NK-92 (cell line): ENCODE measurements around the gene NOC2L.
"Not testable (repeated sequence)": the region's sequence is repeated elsewhere in the genome, so short reads cannot be mapped to it uniquely, and the experiment has no call there.

ENCODE experiments used
- DNase-seq: peaks from one replicate; lab custom pipeline; 2025; ENCODE audit not compliant: unreplicated experiment; lab: John Stamatoyannopoulos, UW

NOC2L gene

GRCh38 chr1:994546-994945, 35.5 kb upstream of the NOC2L start:
- DNase-seq: not testable (repeated sequence)

- no peak for DNase-seq
Measured at GRCh38 chr1:993379-993995, 34.4 kb upstream of the NOC2L start.

- DNase-seq: no peak
Measured at GRCh38 chr1:992362-992761, 33.3 kb upstream of the NOC2L start.

GRCh38 chr1:991895-992294, 32.8 kb upstream of the NOC2L start:
- DNase-seq: no peak

GRCh38 chr1:991275-991674, 32.2 kb upstream of the NOC2L start:
- DNase-seq: not testable (repeated sequence)

GRCh38 chr1:988061-988460, 29.0 kb upstream of the NOC2L start:
- not testable (repeated sequence) for DNase-seq

- DNase-seq: no peak
Measured at GRCh38 chr1:985126-985525, 26.1 kb upstream of the NOC2L start.

- no peak for DNase-seq
Measured at GRCh38 chr1:984476-984814, 25.4 kb upstream of the NOC2L start.

GRCh38 chr1:983798-984475, 24.9 kb upstream of the NOC2L start:
- no peak for DNase-seq

- DNase-seq: no peak
Measured at GRCh38 chr1:982765-983436, 23.8 kb upstream of the NOC2L start.

GRCh38 chr1:981955-982558, 23.0 kb upstream of the NOC2L start, which contains the start of gene PERM1:
Gene PERM1 (minus strand): TSS chr1:982093. CDS start chr1:981029, 1,064 bp downstream.
- DNase-seq: no peak

GRCh38 chr1:981491-981954, 22.5 kb upstream of the NOC2L start:
- no peak for DNase-seq

- DNase-seq: no peak
Measured at GRCh38 chr1:980602-981395, 21.7 kb upstream of the NOC2L start.

GRCh38 chr1:980137-980571, 21.1 kb upstream of the NOC2L start:
- DNase-seq: no peak

- DNase-seq: no peak
Measured at GRCh38 chr1:979744-980072, 20.7 kb upstream of the NOC2L start.

GRCh38 chr1:978835-979743, 20.0 kb upstream of the NOC2L start:
- DNase-seq: no peak

GRCh38 chr1:978069-978834, 19.2 kb upstream of the NOC2L start:
- no peak for DNase-seq

GRCh38 chr1:976791-977190, 17.7 kb upstream of the NOC2L start:
- DNase-seq: not testable (repeated sequence)
